ENCODE results near the gene COL9A2.

Gene COL9A2

DNA sequence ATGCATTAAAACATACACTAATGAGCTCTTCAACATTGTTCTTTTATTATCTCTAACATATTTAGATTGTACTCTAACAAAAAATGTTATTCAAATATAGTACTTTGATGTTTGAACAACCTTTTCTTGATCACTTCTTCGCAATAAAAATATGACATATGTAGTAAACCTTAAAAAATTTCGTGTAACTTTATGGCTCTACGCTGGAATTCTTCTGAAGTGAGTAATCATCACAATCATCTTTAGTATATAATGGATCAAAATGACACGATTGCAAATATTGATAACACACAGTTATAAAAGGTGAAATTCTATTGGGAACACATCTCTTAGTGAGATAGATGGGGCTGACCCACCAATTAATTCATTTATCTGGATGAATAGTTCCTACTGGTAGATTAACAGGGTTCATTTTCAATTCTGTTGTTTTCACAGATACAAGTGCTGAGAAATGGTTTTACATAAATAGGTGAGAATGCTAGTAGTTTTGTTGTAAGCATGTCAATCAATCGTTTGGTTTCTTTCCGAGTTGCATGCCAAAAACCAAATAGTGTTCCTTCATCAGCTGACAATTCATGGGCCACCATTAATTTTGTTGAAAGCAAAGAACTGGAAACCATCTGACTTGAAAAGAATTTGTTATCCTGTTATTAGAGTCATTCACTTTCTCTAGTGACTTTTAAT lies 60.5 kb downstream of the COL9A2 start:
- no peak for FAIRE-seq

DNA sequence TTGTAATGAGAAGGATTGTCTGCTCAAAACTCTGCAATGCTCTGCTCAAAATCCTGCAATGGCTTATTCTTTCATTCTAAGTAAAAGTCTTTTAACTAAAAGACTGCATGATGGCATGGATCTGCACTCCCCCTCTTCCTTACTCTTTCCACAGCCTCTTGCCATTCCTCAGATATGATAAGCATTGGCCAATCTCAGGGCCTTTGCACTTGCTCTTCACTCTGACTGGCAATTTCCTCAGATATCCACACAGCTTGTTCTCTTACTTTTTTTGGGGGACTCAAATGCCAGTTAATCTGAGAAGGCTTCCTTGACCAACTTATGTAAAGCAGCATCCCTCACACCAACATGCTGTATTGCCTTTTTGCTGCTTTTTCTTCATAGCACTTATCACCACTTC lies 61.9 kb downstream of the COL9A2 start:
- no peak for FAIRE-seq

DNA sequence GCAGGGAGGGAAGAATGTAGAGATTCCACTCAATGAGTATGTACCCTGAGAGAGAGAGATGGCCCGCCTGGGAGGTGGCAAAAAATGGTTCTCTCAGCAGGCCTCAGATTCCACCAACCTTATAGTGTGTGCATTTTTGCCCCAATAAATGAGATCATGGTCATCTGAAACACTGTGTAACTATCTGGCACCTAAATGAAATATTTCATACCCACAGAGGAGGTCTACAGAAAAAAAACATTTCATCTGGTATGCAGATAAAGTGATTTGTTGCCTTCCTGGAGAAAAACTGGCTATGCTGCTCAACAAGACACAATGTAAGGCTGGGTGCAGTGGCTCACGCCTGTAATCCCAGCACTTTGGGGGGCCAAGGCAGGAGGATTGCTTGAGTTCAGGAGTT lies 64.5 kb downstream of the COL9A2 start:
- FAIRE-seq: no peak

DNA sequence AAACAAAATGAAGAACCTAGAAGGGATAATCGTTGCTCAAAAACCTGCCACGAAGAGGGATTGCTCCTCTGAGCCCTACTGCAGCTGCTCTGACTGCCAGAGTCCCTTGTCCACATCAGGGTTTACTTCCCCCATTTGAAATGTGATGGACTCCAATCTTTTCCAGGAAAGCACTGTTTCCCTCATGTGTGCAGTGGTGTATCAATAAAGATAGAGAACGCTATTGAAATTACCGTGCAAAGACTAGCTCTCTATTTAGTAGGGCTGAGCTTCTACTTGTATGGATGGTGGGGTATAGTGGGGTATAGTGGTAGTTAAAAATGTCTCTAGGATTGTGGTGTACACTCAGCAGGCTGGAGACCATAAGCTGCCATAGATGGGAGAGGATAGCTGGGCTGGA lies 65.6 kb downstream of the COL9A2 start:
- no peak for FAIRE-seq
